HepG2 (cell line): Measurements from ENCODE around the gene CD109. TPM values are rescaled to one million over a fixed set of nuclear protein-coding genes. Genes with fewer than 3 reads are reported as not detected.

Experiments
- ATRX ChIP-seq: sonication (generic); formaldehyde crosslinking; IDR thresholded peaks from 2 replicates; pipeline ENCODE4 v1.4.0; 2020; ENCODE audit warnings: missing genetic modification reagents, borderline replicate concordance
- BCL3 ChIP-seq: sonication (generic); formaldehyde crosslinking; IDR thresholded peaks from 2 replicates; pipeline ENCODE4 v1.5.1; 2020; ENCODE audit warnings: mild to moderate bottlenecking, missing genetic modification reagents, moderate library complexity
- BCL6 ChIP-seq: IDR thresholded peaks from 2 replicates; pipeline ENCODE4 v1.6.1; 2016; ENCODE audit warnings: missing genetic modification reagents, missing compliant biosample characterization
- FIP1L1 ChIP-seq: fragments of 200-400 bp; formaldehyde crosslinking; IDR thresholded peaks from 2 replicates; pipeline ENCODE4 v1.6.1; 2018; ENCODE audit warnings: low read depth, mild to moderate bottlenecking, low read length, moderate library complexity, borderline replicate concordance; ENCODE audit not compliant: insufficient read depth
- FLYWCH1 ChIP-seq: sonication (generic); formaldehyde crosslinking; IDR thresholded peaks from 2 replicates; pipeline ENCODE4 v1.8.1; 2023; ENCODE audit warnings: mild to moderate bottlenecking, missing genetic modification reagents
- GABPB1 ChIP-seq: IDR thresholded peaks from 2 replicates; pipeline ENCODE4 v1.6.1; 2016; ENCODE audit warnings: mild to moderate bottlenecking, missing genetic modification reagents, moderate library complexity, missing compliant biosample characterization
- HCFC1 ChIP-seq: fragments of 150-350 bp; IDR thresholded peaks from 2 replicates; pipeline ENCODE4 v1.6.1; 2014; ENCODE audit warnings: low read depth, low read length
- JUN ChIP-seq: sonication (generic); formaldehyde crosslinking; IDR thresholded peaks from 2 replicates; pipeline ENCODE4 v1.4.0; 2020; ENCODE audit warnings: mild to moderate bottlenecking, missing genetic modification reagents
- KLF12 ChIP-seq: sonication (generic); formaldehyde crosslinking; IDR thresholded peaks from 2 replicates; pipeline ENCODE4 v1.4.0; 2020; ENCODE audit warnings: missing genetic modification reagents, borderline replicate concordance
- MAF1 ChIP-seq: sonication (generic); formaldehyde crosslinking; IDR thresholded peaks from 2 replicates; pipeline ENCODE4 v1.5.0; 2020; ENCODE audit warnings: missing genetic modification reagents, borderline replicate concordance
- MBNL3 ChIP-seq: fragments of 250-450 bp; sonication (Bioruptor Pico); conservative IDR thresholded peaks from 2 replicates; pipeline ENCODE4 v1.8.0; 2022; ENCODE audit warnings: mild to moderate bottlenecking, inconsistent platforms
- MEF2D ChIP-seq: sonication (generic); formaldehyde crosslinking; IDR thresholded peaks from 2 replicates; pipeline ENCODE4 v1.5.1; 2020; ENCODE audit warnings: mild to moderate bottlenecking, missing genetic modification reagents
- NBN ChIP-seq: fragments of 450-650 bp; conservative IDR thresholded peaks from 2 replicates; pipeline ENCODE4 v1.6.1; 2017
- NFYB ChIP-seq: sonication (generic); formaldehyde crosslinking; IDR thresholded peaks from 2 replicates; pipeline ENCODE4 v1.4.0; 2020; ENCODE audit warnings: missing genetic modification reagents
- SAP130 ChIP-seq: IDR thresholded peaks from 2 replicates; pipeline ENCODE4 v1.6.1; 2016; ENCODE audit warnings: low read depth
- SMAD9 ChIP-seq: sonication (generic); formaldehyde crosslinking; IDR thresholded peaks from 2 replicates; pipeline ENCODE4 v1.5.1; 2020; ENCODE audit warnings: mild to moderate bottlenecking, missing genetic modification reagents
- TAF15 ChIP-seq: fragments of 200-400 bp; formaldehyde crosslinking; IDR thresholded peaks from one replicate; pipeline ENCODE4 v1.6.1; 2018; ENCODE audit warnings: mild to moderate bottlenecking, low read depth, low read length; ENCODE audit not compliant: poor library complexity, severe bottlenecking
- THAP8 ChIP-seq: sonication (generic); formaldehyde crosslinking; IDR thresholded peaks from 2 replicates; pipeline ENCODE4 v1.5.1; 2020; ENCODE audit warnings: missing genetic modification reagents, mild to moderate bottlenecking, borderline replicate concordance
- TOE1 ChIP-seq: sonication (generic); formaldehyde crosslinking; IDR thresholded peaks from 2 replicates; pipeline ENCODE4 v1.4.0; 2020; ENCODE audit warnings: mild to moderate bottlenecking, missing genetic modification reagents
- ZBTB7B ChIP-seq: sonication (generic); formaldehyde crosslinking; IDR thresholded peaks from 2 replicates; pipeline ENCODE4 v1.4.0; 2020; ENCODE audit warnings: missing genetic modification reagents
- ZFP90 ChIP-seq: sonication (generic); formaldehyde crosslinking; IDR thresholded peaks from 2 replicates; pipeline ENCODE4 v1.8.0; 2022; ENCODE audit warnings: missing genetic modification reagents, mild to moderate bottlenecking, inconsistent platforms, borderline replicate concordance
- ZMYM2 ChIP-seq: sonication (generic); formaldehyde crosslinking; IDR thresholded peaks from 2 replicates; pipeline ENCODE4 v1.8.0; 2022; ENCODE audit warnings: mild to moderate bottlenecking, missing genetic modification reagents
- ZNF20 ChIP-seq: sonication (generic); formaldehyde crosslinking; IDR thresholded peaks from 2 replicates; pipeline ENCODE4 v1.4.0; 2020; ENCODE audit warnings: mild to moderate bottlenecking, moderate library complexity, missing genetic modification reagents
- ZNF343 ChIP-seq: sonication (generic); formaldehyde crosslinking; IDR thresholded peaks from 2 replicates; pipeline ENCODE4 v1.4.0; 2020; ENCODE audit warnings: mild to moderate bottlenecking, missing genetic modification reagents
- ZNF446 ChIP-seq: sonication (generic); formaldehyde crosslinking; IDR thresholded peaks from 2 replicates; pipeline ENCODE4 v1.5.0; 2020; ENCODE audit warnings: mild to moderate bottlenecking, missing genetic modification reagents
- ZNF543 ChIP-seq: sonication (generic); formaldehyde crosslinking; IDR thresholded peaks from 2 replicates; pipeline ENCODE4 v1.4.0; 2020; ENCODE audit warnings: mild to moderate bottlenecking, missing genetic modification reagents
- ZNF619 ChIP-seq: sonication (generic); formaldehyde crosslinking; IDR thresholded peaks from 2 replicates; pipeline ENCODE4 v1.4.0; 2020; ENCODE audit warnings: mild to moderate bottlenecking, missing genetic modification reagents
- ZNF672 ChIP-seq: sonication (generic); formaldehyde crosslinking; IDR thresholded peaks from 2 replicates; pipeline ENCODE4 v1.8.1; 2022; ENCODE audit warnings: missing genetic modification reagents
- ZNF724P ChIP-seq: sonication (generic); formaldehyde crosslinking; IDR thresholded peaks from 2 replicates; pipeline ENCODE4 v1.8.0; 2022; ENCODE audit warnings: missing genetic modification reagents, borderline replicate concordance
- ZNF773 ChIP-seq: sonication (generic); formaldehyde crosslinking; IDR thresholded peaks from 2 replicates; pipeline ENCODE4 v1.4.0; 2020; ENCODE audit warnings: missing genetic modification reagents, borderline replicate concordance
- ZNF776 ChIP-seq: sonication (generic); formaldehyde crosslinking; IDR thresholded peaks from 2 replicates; pipeline ENCODE4 v1.4.0; 2020; ENCODE audit warnings: mild to moderate bottlenecking, missing genetic modification reagents
- ZSCAN9 ChIP-seq: IDR thresholded peaks from 2 replicates; pipeline ENCODE4 v1.6.1; 2016; ENCODE audit warnings: borderline replicate concordance
- polyA plus RNA-seq, 8 experiments: library from polyadenylated mRNA; depleted of rRNA in 3 of 8; stranded (reverse) in 7 of 8; unstranded in 1 of 8; fragments of >200 nt; fragmentation: Illumina TruSeq in 4 of 8; extraction: Trizol in 4 of 8; gene quantifications; 2 replicates each; pipeline versions ENCODE4 v1.2.1 to v1.2.3, GENCODE V29; 2011 to 2016; ENCODE audit warnings: low read depth in 4 of 8, missing spikeins in 1 of 8, mixed read lengths in 1 of 8; ENCODE audit not compliant: insufficient read depth in 1 of 8
- total RNA-seq, 5 experiments: library from RNA; depleted of rRNA; stranded (reverse); fragments of >200 nt; fragmentation: Illumina TruSeq; extraction: Trizol; gene quantifications; 2 replicates each; pipeline ENCODE4 v1.2.3, GENCODE V29; 2016; ENCODE audit warnings: low read depth in 1 of 5

The CD109 gene
- total and polyA plus RNA-seq, 2 of the 13 experiments (the other 11 are each of a cell fraction or from before 2014, with no cell fraction given) = 0.93 to 2.1 TPM

DNA sequence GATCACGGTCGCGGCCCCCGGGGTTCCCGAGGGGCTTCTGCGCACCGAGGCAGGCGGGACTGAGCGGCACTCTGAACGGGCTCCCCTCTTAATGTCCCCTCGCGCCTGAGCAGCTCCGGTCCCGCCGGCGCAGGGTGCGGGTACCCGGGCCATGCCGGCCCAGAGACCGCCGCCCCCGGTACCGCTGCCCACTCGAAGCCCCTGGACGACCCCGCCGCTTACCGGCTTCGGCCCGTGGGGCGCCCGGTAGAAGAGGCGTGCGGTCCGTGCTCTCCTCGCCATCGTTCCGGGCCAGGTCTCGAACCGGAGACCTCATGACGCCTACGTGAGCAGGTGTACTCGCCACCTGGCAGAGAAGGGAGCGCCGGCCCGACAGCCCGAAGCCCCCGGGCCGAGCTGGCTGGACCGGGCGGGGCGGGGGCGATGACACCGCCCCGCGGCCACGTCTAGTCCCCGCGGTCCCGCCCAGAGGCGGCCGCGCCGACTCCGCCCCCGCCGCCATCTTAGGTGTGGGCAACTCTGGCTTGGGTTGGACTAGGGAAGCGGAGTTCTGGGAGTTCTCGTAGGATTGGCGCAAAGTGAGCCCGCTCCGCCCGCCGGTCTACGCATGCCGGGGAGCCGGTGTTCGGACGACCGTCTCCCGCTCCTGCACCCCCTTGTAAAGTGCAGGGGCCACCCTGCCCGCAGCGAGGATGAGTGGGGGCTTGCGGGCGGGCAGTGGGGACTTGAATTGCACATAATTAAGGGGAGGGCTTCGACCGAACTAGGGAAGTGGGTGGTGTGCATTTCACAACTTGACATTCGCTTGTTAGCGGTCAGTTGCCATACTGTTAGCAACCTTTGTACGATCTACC, 42.2 kb upstream of the CD109 start, which contains the start of gene SLC17A5 (continued):
- no peak for TF ChIP-seq ZNF619
- TF ChIP-seq ZNF776 (CRISPR knock-in tag) = no peak
- peak; percentile 84 for TF ChIP-seq GABPB1 (CRISPR knock-in tag)
- TF ChIP-seq ZBTB7B = peak; percentile 19
- TF ChIP-seq ATRX (CRISPR knock-in tag) = no peak
- TF ChIP-seq MEF2D (CRISPR knock-in tag) = peak; percentile 71
- peak; percentile 87 for TF ChIP-seq SAP130 (CRISPR knock-in tag)
- no peak for TF ChIP-seq NBN
- no peak for TF ChIP-seq ZNF543 (CRISPR knock-in tag)
- TF ChIP-seq ZMYM2 (CRISPR knock-in tag) = peak; percentile 75
- TF ChIP-seq KLF12 (CRISPR knock-in tag) = peak; percentile 77; the same call in 1 of the 2 replicates
- TF ChIP-seq FLYWCH1 (CRISPR knock-in tag) = no peak
- TF ChIP-seq ZNF20 = no peak
- no peak for TF ChIP-seq MAF1 (CRISPR knock-in tag)
- TF ChIP-seq ZNF672 (CRISPR knock-in tag) = no peak
- TF ChIP-seq MBNL3 = no peak
- TF ChIP-seq TOE1 (CRISPR knock-in tag) = 0 out of 2 replicates have a peak, but pooled peaks have one; percentile 6
- peak; percentile 16; the same call in 1 of the 2 replicates for TF ChIP-seq THAP8 (CRISPR knock-in tag)
- TF ChIP-seq HCFC1 = peak; percentile 40; the same call in 1 of the 2 replicates
- TF ChIP-seq TAF15 = no peak
- TF ChIP-seq BCL3 (CRISPR knock-in tag) = peak; percentile 59
- 0 out of 2 replicates have a peak, but pooled peaks have one; percentile 77 for TF ChIP-seq SMAD9 (CRISPR knock-in tag)
- no peak; the same call in 1 of the 2 replicates for TF ChIP-seq ZNF773 (CRISPR knock-in tag)
- TF ChIP-seq JUN (CRISPR knock-in tag) = no peak
- 0 out of 2 replicates have a peak, but pooled peaks have one; percentile 57 for TF ChIP-seq ZNF343 (CRISPR knock-in tag)
- TF ChIP-seq ZSCAN9 (CRISPR knock-in tag) = peak; percentile 46; the same call in 1 of the 2 replicates
- TF ChIP-seq ZNF724P (CRISPR knock-in tag) = peak; percentile 68
- peak; percentile 68 for TF ChIP-seq NFYB
- TF ChIP-seq BCL6 (CRISPR knock-in tag) = 0 out of 2 replicates have a peak, but pooled peaks have one; percentile 30
- peak; percentile 23; the same call in 1 of the 2 replicates for TF ChIP-seq ZFP90 (CRISPR knock-in tag)
- TF ChIP-seq ZNF446 (CRISPR knock-in tag) = 0 out of 2 replicates have a peak, but pooled peaks have one; percentile 16
- TF ChIP-seq FIP1L1 = no peak
